Left renal pelvis (tissue), 4 donors: ENCODE results near the gene PIK3R2. TPM values are rescaled to one million over a fixed set of nuclear protein-coding genes. Genes with fewer than 3 reads are reported as not detected.
A peak's percentile ranks its signal among the peaks of the same experiment; 100 is the strongest.
"Not testable (repeated sequence)": the region's sequence is repeated elsewhere in the genome, so short reads cannot be mapped to it uniquely, and the experiment has no call there.

Experiments
- DNase-seq, 4 donors: peaks; one replicate each; pipeline ENCODE4 v3.0.0-alpha.2; 2013; ENCODE audit warnings: low read depth in 4 of 4, low spot score in 3 of 4
- polyA plus RNA-seq, 4 donors: library from polyadenylated mRNA; unstranded; fragments of 120-200 nt; gene quantifications; one replicate each; pipeline ENCODE4 v1.2.1, GENCODE V29; 2013; ENCODE audit not compliant: insufficient read length in 4 of 4

Gene PIK3R2
- polyA plus RNA-seq, 4 donors = 23.8 to 33.9 (median 29.9) TPM

DNA sequence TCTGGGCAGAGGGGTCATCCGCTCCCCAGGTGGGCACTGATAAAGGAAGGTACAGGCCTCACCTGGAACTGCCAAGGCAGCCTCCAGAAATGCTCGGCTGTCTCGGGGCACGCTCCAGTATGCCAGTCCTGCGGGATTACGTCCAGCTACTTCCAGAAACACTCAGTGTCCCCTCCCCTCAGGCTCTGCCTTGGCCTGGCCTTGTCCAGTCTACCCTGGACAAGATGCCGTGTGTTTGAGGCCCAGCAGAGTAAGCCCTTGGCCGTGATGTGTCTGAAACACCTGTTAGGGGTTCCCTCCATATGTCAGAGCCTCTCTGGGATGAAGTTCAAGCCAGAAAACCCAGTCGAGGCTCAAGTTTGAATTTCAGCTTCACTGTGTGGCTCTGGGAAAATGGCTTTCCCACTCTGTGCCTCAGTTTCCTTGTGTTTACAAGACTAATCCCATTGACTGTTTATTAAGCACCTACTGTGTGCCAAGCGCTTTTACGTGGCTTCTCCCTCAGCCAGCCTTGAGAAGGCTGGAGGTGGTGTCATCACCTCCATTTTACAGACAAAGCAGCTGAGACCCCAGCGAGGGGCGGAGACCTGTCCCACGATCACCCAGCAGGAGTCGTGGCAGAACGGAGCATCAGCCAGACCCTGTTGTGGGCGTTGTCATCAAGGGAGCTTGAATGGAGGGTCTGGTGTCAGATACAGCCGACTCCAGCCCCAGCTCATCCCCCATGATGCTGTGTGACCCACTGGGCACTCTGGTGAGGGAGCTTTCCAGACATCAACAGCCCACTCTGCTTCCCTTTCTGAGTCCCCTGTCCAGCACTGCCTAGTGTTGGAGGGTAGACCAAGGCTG, 2.0 kb upstream of the PIK3R2 start:
- no peak for DNase-seq

DNA sequence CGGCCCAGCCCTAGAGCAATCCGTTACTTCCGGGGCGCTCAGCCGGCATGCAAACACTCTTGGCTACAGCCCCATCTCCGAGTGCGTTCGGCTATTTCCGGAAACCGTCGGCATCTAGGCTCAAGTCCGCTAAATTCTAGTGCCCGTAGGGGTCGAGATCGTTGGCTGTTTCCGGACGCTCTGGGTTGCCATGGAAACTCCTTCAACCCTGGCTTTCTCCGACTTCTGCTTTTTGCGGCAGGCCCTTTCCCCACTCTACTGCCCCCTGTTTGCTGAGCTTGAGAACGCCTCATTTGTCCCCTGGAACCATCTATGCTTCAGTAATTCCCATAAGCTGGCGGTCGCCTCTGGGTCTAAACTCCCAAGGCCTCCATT, 534 bp upstream of the PIK3R2 start:
- peak; percentile 95 to 97 (median 96) for DNase-seq

DNA sequence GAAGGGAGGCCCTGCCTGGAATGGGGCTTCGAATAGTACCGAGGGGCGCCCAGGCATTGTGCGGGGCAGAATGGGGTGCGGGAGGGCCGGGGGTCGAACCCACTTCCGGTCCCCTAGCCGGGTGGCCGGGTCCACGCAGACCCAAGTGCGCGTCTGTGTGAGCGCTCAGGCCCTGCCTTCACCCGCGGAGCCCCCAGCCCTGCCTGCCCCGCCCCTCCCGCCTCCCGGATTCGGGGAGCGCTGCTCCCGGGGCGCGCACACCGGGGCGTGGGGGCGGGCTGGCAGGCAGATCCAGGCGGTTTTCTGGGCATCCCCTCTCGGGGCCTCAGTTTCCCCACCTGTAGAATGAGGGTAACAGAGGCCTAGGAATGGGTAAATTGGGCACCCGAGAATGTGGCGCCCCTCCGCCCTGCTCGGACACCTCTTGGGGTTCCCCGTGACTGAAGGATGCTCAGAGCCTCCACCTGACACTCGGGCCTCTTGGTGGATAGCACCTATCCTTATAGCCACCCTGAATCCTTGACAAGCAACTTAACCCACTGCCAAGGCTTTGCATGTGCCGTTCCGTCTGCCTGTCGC, 682 bp downstream of the PIK3R2 start:
- no peak for DNase-seq

DNA sequence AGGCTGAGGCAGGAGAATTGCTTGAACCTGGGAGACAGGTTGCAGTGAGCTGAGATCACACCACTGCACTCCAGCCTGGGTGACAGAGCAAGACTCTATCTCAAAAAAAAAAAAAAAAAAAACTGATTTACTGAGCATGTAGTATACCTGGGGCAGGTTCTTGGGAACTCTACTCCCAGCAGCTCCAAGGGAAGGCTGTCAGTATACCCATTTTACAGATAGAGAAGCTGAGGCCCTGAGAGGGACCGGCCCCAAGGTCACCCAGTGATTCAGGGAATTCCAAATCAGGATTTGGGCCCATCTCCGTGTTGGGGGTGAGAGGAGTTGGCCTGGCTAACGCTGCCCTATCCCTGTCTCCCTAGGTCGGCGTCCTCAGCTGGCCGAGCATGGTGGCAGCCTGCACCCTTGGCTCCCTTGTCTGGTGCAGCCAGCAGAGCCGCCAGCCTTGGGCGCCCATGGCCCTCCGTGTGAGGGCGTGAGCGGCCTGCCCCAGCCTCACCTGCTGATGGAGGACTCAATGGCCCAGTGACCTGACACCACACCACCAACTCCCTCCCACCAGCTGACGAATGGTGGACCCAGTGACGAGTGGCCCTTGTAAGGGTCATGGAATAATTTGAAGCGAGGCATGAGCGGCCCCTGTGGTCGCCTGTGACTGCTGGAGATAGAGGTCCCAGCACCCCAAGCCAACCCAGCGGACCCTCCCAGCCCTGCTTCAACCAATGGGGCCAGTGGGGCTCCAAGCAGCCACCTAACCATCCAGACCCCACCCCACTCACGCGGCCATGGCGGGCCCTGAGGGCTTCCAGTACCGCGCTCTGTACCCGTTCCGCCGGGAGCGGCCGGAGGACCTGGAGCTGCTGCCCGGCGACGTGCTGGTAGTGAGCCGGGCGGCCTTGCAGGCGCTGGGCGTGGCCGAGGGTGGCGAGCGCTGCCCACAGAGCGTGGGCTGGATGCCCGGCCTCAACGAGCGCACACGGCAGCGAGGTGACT, 2.4 kb downstream of the PIK3R2 start:
- no peak for DNase-seq

DNA sequence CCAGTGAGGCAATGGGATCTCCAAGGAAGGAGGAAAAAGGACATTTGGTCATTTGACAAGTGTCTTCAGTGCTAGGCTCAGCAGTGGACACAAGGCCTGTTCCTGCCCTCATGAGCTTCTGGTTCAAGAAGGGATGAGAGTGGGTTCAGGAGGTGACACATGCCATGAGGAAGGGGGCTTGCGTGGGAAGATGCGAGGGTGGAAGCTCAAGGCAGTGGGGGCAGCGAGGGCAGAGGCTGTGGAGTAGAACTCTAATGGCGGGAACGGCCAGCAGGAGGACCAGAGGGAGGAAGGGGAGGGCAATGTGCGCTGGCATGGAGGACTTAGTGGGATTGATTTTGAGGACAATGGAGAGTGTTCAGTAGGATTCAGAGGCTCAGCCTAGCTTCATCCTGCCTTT, 3.3 kb downstream of the PIK3R2 start:
- DNase-seq = no peak

DNA sequence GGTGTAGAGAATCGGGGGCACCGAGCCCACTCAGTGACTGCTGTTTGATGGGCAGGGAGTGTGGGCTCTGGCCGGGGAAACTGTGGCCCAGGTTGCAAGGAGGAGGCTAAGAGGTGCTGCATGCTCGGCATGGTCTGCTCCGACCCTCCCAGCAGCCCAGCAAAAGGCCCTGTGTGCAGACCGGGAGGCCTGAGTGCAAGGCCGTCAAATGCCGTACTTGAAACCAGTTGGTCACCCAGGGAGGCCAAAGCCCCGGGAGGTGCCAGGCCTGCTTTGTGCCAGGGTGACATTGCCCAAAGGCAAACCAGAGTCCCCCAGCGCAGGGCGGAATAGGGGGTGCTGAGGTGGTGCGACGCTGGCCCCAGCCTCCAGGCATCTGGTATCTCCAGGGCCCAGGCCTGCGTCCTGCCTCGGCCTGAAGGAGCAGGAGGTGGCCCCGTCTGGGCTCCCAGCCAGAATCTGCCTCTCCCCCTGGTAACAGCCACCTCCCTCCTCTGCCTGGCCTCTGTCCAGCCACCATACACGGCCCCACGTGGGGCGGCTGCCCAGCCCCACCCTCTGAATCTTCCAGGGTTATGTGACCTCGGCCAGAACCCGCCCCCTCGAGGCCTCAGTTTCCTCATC, 4.0 kb downstream of the PIK3R2 start:
- peak in 1 of 4 donors; percentile 54 for DNase-seq

DNA sequence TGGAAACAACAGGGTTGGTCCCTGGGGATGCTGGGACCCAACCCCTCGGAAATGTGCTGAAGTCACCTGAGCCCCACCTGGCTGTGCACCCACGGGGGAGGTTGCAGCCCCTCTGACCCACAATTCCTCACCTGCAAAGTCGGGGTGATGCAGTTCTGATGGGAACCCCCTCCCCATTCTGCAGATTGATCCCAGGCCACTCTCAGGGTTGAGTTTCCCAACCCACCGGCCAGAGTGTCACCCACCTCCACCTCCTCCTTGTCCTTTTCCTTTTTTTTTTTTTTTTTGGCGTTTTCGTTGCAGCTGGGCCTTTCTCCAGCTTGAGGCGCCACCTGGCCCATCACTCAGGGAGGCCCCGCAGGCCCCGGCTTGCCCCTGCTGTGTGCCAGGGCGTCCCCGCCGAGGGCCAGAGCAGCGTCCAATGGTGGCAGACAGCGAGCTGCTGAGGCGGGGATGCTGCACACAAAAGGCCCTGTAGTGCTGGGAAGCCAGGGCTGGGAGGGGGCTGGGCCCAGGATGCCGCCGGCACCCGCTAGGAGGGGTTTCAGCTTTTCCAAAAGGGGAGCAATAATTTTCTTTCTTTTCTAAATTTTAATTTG, 4.6 kb downstream of the PIK3R2 start:
- DNase-seq = no peak

DNA sequence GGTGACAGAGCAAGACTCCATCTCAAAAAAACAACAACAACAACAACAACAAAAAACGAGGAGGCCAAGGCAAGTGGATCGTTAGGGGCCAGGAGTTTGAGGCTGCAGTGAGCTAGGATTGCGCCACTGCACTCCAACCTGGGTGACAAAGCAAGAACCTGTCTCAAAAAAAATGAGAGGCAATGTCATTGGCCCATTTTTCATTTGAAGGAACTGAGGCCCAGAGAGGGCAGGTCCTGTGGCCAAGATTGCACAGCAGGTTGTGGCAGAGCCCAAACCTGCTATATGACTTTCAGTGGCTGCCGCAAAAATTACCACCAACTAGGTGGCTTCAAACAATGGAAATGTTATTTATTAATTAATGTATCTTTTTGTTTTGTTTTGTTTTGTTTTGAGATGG, 5.5 kb downstream of the PIK3R2 start:
- no peak for DNase-seq

DNA sequence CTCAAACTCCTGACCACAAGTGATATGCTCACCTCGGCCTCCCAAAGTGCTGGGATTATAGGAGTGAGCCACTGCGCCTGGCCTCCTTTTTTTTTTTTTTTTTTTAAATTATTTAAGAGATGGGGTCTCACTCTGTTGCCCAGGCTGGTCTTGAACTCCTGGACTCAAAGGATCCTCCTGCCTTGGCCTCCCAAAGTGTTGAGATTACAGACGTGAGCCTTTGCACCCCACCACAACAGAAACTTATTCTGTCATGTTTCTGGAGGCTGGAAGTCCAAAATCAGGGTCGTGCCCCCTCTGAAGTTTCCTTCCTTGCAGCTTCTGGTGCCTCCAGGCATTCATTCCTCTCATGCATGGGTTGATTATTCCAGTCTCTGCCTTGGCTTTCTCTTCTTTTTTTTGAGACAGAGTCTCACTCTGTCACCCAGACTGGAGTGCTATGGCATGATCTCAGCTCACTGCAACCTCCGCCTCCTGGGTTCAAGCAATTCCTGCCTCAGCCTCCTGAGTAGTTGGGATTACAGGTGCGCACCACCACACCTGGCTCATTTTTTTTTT, 6.2 kb downstream of the PIK3R2 start:
- not testable (repeated sequence) for DNase-seq

DNA sequence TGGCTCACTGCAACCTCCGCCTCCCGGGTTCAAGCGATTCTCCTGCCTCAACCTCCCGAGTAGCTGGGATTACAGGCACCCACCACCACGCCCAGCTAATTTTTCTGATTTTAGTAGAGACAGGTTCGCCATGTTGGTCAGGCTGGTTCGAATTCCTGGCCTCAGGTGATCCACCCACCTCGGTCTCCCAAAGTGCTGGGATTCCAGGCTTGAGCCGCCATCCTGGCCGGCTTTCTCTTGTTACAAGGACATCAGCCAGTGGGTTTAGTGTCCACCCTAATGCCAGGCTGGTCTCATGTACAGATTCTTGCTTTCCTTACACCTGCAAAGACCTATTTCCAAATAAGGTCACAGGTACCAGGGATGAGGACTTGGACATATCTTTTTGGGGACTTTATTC, 6.8 kb downstream of the PIK3R2 start:
- no peak for DNase-seq

DNA sequence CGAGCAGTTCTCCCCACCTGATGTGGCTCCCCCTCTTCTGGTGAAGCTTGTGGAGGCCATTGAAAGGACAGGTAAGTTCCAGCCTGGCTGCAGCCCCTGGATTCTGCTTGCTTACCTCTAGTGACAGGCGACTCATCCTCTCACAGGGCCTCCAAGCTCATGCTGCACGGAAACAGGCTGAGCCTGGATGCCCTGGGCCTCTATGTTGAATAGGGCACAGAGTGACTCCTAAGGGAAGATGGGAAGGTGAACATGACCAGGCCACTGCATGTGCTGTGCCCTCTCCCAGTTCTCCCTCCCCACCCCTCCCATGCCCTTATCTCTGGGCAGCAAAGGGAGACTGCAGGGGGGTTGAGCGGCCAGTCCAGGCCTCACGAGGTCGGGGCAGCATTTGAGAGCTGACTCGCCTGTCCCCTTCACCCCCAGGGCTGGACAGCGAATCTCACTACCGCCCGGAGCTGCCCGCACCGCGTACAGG, 7.6 kb downstream of the PIK3R2 start:
- no peak for DNase-seq

DNA sequence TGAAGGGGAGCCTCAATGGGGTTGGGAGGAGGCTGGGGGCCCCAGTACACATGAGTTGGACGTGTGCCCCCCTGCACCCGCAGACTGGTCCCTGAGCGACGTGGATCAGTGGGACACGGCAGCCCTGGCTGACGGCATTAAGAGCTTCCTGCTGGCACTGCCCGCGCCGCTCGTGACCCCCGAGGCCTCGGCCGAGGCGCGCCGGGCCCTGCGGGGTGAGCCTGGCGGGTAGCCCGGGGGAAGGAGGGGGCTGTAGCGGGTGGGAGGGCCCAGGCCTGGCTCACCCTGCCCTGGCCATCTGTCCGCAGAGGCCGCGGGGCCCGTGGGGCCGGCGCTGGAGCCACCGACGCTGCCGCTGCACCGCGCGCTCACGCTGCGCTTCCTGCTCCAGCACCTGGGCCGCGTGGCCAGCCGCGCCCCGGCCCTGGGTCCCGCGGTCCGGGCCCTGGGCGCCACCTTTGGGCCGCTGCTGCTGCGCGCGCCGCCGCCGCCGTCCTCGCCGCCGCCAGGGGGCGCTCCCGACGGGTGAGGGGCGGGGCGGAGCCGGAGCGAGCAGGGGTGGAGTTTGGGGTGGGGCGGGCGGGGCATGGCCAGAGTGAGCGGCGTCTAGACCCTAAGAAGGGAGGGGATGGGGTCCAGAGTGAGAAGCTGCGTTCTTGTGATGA, 8.1 kb downstream of the PIK3R2 start:
- DNase-seq = no peak

DNA sequence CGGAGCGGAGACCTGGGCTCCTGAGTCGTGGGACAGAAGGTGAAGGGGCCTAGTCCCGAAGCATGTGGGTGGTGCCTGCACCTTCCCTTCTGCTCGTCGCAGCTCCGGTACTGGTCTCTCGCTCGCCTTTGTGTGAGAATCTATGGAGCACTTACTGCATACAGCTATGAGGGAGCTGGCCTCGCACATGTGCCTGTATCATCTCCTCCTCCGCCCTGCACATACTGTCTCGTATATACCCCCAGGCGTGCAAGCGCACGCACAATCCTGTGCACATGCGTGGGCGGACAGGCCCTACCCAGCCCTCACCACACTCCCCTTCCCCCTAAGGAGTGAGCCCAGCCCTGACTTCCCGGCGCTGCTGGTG, 8.7 kb downstream of the PIK3R2 start:
- no peak for DNase-seq

DNA sequence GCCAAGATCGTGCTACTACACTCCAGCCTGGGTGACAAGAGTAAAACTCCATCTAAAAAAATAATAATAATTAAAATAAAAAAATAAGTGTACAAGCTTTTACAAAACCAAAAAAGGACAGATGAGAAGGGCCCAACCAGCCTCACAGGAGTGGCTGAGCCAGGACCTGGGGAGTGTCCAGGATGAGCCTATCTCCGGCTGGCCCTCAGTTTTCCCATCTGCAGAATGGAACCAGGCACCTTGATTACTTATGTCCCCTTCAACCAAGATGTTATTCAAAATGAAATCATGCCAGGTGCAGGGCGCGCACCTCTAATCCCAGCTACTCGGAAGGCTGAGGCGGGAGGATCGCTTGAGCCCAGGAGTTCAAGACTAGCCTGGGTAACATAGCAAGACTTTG, 11.1 kb downstream of the PIK3R2 start:
- no peak for DNase-seq

DNA sequence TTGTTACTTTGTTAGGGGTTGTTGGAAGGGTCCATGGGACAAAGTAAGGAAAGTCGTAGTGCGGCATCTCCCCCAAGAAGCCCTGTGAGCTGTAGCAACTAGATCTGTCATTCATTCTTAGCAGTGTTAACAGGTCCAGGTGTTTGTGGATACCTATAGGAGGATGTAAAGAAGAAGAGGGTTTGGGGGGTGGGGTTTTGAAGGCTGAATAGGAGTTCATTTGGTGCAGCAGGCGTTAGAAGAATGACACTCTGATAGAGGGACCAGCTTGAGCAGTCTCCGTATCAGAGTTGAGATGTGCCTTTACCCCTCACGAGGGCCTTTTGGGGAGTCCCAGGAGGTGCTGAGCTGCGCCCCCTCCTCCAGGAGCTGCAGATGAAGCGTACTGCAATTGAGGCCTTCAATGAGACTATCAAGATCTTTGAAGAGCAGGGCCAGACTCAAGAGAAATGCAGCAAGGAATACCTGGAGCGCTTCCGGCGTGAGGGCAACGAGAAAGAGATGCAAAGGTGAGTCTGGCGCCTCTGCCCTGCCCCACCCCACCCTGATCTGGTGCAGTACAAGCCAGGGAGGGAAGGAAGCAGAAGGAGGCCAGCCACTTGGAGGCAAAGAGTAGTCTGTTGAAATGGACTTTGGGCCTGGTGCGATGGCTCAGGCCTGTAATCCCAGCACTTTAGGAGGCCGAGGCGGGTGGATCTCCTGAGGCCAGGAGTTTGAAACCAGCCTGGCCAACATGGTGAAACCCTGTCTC, 13.0 kb downstream of the PIK3R2 start:
- no peak for DNase-seq

DNA sequence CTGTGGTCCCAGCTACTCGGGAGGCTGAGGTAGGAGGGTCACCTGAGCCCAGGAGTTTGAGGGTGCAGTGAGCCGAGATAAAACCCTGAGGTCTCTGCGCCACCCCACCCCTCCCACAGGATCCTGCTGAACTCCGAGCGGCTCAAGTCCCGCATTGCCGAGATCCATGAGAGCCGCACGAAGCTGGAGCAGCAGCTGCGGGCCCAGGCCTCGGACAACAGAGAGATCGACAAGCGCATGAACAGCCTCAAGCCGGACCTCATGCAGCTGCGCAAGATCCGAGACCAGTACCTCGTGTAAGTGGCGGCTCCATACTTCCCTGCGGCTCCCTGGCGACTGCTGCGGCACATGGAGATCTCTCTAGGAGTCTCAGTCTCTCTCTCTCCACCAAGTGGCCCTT, 14.0 kb downstream of the PIK3R2 start:
- no peak for DNase-seq

DNA sequence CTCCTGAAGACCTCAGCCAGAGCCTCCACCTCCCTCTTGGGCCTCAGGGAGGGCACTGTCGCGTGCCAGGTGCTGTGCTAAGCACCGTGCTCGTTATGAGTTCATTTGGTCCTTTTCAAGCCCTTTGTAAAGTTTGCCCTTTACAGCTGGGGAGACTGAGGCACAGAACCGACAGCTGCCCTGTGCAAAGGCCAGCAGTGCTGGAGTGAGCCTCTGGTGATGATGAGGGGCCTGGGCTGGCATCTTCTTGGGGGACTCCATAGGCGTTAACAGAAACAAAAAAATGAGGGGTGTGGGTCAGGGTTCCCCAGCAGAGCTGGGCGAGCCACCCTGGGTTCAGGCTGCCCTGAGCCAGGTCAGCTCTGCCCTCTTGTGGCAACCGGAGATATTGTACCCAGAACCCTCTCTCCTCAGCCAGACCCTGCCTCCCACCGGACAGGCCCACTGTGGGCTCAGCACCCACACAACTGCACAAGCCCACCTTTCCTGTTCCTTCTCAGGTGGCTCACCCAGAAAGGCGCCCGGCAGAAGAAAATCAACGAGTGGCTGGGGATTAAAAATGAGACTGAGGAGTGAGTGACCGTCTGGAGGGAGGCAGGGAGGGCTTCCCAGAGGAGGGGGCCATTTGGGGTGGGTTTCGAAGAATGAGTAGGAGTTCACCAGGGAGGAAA, 15.1 kb downstream of the PIK3R2 start:
- no peak for DNase-seq

DNA sequence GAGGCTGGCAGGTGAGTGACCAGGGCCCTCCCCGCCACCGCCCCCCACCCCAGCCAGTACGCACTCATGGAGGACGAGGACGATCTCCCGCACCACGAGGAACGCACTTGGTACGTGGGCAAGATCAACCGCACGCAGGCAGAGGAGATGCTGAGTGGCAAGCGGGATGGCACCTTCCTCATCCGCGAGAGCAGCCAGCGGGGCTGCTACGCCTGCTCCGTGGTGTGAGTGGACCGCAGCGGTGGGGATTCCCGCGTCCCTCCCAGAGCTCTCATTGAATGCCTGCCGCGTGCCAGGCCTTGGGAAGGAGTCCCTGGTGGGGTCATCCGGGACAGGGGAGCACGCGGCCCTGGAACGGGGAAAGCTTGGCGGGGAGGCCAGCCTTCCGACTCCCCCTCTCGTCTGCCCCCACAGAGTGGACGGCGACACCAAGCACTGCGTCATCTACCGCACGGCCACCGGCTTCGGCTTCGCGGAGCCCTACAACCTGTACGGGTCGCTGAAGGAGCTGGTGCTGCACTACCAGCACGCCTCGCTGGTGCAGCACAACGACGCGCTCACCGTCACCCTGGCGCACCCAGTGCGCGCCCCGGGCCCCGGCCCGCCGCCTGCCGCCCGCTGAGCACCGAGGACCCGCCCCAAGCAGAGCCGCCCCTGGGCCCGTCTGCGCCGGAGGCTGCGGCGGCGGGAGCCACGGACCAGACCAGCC, 15.9 kb downstream of the PIK3R2 start:
- no peak for DNase-seq
